ENCODE data around the gene NCAN. TPM values are rescaled to one million over a fixed set of nuclear protein-coding genes. Genes with fewer than 3 reads are reported as not detected.

NCAN gene
- total and polyA plus RNA-seq, 9 of the 15 experiments (the other 6 are each of a cell fraction or from before 2014, with no cell fraction given): 0.04 TPM; not detected in 8

GRCh38 chr19:19240476-19240875, 28.7 kb downstream of the NCAN start (continued):
- TF ChIP-seq ZBTB11 (CRISPR knock-in tag; IDR thresholded peaks at IDR 0.05) (no peak), PATZ1 (CRISPR knock-in tag; IDR thresholded peaks at IDR 0.05; ENCODE audit: borderline replicate concordance) (no peak), CEBPG (CRISPR knock-in tag; IDR thresholded peaks at IDR 0.05) (no peak), CEBPG (tag; conservative IDR thresholded peaks at IDR 0.05 in 1 of 2, IDR thresholded peaks at IDR 0.05 in 1 of 2) (no peak), ZNF282 (CRISPR knock-in tag; IDR thresholded peaks at IDR 0.05) (no peak), ZNF212 (CRISPR knock-in tag; IDR thresholded peaks at IDR 0.05) (no peak), GTF2E2 (tag; IDR thresholded peaks at IDR 0.05) (no peak), ZNF23 (CRISPR knock-in tag; IDR thresholded peaks at IDR 0.05) (no peak), FOXK1 (CRISPR knock-in tag; IDR thresholded peaks at IDR 0.05; ENCODE audit: borderline replicate concordance) (no peak), RNF219 (CRISPR knock-in tag; IDR thresholded peaks at IDR 0.05) (no peak)

Measured in K562 (cell line).